ENCODE data around the gene RNF169.

DNA sequence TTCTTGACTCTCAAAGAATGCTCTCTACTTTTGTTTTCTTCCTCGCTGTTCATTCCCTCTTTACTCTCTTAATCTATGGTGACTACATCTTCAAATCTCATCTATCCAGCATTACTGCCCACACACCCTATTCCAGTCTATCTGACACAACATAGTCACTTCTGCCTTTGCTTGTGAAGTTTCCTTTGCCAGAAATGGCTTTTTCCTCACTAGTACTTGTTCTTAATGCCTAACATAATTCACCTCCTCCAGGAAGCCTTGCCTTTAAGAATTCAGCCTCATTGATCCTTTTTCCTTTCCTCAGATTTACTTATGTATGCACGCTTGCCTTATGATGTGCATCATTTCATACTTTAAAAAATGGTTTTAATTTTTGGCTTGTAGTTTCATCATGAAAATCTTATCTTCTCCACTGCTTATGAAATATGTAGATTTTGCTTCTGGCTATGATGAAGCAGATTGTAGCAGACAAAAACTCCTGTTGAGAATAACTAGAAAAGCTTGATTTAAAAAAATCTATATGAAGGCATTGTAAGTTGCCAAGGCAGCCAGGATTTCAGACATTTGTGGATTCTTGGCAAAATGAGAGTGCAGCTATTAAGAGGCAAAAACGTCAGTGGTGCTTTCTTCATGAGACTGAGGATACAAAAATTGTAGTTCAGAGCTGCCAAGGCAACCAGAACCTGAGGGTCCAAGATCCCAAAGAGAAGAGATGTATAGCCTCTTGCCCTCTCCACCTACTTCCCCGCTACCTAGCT is 31.8 kb downstream of the RNF169 start:
- TF ChIP-seq POLR2A (IDR thresholded peaks at IDR 0.05): no peak
- no peak for TF ChIP-seq CTCF (IDR thresholded peaks at IDR 0.05)
- no peak for TF ChIP-seq EP300 (IDR thresholded peaks at IDR 0.05)

Data from ovary (tissue), 3 donors.